ENCODE results near the gene B3GAT2.

Gene B3GAT2

DNA sequence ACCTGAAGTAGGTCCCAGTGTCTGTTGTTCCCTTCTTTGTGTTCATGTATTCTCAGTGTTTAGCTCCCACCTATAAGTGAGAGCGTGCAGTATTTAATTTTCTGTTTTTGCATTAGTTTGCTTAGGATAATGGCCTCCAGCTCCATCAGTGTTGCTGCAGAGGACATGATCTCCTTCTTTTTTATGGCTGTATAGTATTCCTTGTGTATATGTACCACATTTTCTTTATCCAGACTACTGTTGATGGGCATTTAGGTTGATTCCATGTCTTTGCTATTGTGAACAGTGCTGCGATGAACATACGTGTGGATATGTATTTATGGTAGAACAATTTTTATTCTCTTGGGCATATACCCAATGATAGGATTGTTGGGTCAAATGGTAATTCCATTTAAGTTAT lies 125.4 kb downstream of the B3GAT2 start:
- TF ChIP-seq, protein P1, sequence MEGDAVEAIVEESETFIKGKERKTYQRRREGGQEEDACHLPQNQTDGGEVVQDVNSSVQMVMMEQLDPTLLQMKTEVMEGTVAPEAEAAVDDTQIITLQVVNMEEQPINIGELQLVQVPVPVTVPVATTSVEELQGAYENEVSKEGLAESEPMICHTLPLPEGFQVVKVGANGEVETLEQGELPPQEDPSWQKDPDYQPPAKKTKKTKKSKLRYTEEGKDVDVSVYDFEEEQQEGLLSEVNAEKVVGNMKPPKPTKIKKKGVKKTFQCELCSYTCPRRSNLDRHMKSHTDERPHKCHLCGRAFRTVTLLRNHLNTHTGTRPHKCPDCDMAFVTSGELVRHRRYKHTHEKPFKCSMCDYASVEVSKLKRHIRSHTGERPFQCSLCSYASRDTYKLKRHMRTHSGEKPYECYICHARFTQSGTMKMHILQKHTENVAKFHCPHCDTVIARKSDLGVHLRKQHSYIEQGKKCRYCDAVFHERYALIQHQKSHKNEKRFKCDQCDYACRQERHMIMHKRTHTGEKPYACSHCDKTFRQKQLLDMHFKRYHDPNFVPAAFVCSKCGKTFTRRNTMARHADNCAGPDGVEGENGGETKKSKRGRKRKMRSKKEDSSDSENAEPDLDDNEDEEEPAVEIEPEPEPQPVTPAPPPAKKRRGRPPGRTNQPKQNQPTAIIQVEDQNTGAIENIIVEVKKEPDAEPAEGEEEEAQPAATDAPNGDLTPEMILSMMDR (IDR thresholded peaks at IDR 0.05; ENCODE audit: borderline replicate concordance, insufficient read depth, low read depth, low read length): no peak
- no peak overlapping the region for H3K4me3 ChIP-seq (ENCODE audit: low read depth, low read length)

DNA sequence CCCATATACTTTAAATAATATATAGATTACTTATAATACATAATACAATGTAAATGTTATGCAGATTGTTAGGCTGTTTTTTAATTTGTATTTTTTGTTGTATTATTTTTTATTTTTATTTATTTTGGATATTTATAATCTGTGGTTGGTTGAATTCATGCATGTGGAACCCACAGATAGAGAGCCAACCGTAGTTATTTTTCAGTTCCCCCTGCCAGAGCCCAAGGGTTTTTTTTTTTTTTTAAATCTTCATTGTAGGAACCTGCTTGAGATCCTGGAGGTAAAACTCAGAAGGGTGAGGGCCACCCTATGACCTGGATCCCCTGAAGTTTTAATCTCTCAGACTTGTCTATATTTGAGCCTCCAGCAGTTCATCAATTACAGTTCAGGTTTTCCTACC lies 133.2 kb downstream of the B3GAT2 start:
- H3K4me3 ChIP-seq (ENCODE audit: low read depth, low read length): no peak overlapping the region
- TF ChIP-seq, protein P1 (IDR thresholded peaks at IDR 0.05; ENCODE audit: borderline replicate concordance, insufficient read depth, low read depth, low read length): no peak

DNA sequence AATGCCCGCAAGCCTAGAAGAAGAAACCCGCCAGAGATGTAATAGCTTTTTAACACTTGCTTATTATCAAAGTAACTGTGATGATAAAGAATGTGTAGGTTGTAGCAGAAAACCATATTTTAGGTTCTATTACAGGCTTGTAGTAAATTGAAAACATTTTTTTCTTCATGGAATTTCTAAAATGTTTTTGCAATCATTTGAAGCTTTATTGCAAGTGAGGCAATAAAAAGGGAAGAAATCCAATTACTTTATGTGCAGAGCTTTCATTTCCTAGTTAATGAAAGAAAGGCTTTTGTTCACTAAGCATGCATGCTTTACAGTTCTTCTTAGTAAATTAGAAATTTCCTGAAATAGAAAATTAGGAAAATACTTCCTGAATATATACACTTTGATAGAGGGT lies 135.1 kb downstream of the B3GAT2 start:
- TF ChIP-seq, protein P1 (IDR thresholded peaks at IDR 0.05; ENCODE audit: borderline replicate concordance, insufficient read depth, low read depth, low read length): no peak

DNA sequence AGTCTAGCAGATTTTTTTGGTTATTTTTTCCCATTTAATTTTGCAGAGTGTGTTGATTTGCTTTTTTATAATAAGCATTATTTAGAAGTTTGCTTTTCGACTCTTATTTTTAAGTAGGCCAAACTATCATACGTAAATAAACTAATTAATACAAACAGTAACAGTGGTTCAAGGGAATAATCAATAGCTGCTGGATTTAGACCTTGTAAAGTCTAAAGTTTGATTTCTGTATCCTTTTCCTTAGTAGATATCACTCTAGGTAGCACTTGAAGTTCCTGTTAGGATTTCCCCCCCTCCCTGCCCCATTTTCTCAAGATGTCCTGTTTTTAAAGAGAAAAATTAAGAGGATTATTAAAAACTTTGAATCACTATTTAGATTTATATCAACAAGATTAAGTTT lies 136.1 kb downstream of the B3GAT2 start:
- H3K4me3 ChIP-seq (ENCODE audit: low read depth, low read length): no peak overlapping the region
- TF ChIP-seq, protein P1 (IDR thresholded peaks at IDR 0.05; ENCODE audit: borderline replicate concordance, insufficient read depth, low read depth, low read length): no peak

More for the DNA sequence above, 135.1 kb downstream of the B3GAT2 start:
- no peak overlapping the region for H3K4me3 ChIP-seq (ENCODE audit: low read depth, low read length)

DNA sequence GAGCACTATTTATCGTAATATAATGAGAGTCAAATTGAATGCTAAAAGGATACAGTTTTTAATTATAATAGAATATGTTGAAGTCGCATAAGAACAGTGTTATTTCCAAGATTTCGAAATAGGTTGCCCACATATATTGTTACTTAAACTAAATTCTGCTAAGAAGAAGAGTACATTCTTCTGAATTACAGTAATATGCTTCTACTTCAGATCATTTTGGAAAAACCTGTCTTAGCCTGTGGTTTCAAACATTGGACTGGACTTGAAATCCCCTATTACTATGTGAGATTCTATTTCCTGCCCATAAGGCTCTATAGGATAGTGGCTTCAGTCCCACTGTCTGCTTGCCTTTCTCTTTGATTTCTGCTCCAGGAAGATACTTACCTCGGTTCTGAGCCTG lies 137.2 kb downstream of the B3GAT2 start:
- TF ChIP-seq, protein P1 (IDR thresholded peaks at IDR 0.05; ENCODE audit: borderline replicate concordance, insufficient read depth, low read depth, low read length): no peak
- no peak overlapping the region for H3K4me3 ChIP-seq (ENCODE audit: low read depth, low read length)

DNA sequence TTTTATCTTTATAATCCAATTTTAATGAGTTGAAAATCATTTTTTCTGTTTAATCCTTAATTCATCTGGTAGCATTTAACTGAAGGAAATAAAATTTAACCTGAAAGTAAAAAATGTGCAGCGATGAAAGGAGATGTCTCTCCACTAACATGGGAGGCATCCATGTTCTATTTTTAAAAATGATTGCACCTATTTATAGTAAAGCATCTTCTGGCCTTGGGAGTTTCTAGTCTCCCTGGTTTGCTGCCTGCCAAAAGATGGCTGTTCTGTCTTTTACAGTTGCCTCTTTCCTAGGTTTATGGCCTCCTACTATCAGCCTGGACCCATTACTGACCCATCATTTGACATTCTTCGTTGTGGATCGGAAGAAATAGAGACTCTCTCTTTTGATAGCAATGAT lies 143.0 kb downstream of the B3GAT2 start:
- no peak overlapping the region for H3K4me3 ChIP-seq (ENCODE audit: low read depth, low read length)
- TF ChIP-seq, protein P1 (IDR thresholded peaks at IDR 0.05; ENCODE audit: borderline replicate concordance, insufficient read depth, low read depth, low read length): no peak

DNA sequence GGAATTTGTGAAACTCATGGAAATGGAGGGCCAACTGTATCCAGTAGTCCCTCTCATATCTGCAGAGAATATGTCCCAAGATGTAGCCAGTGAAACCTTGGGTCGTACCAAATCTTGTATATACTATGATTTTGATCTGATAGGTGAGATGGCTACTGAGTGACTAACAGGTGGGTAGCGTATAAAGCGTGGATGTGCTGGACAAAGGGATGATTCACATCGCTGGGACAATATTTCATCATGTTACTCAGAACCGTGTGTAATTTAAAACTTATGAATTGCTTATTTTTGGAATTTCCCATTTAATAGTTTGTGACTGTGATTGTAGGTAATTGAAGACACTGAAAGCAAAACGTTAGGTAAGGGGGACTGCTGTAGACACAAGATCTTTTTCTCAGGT lies 145.1 kb downstream of the B3GAT2 start:
- TF ChIP-seq, protein P1 (IDR thresholded peaks at IDR 0.05; ENCODE audit: borderline replicate concordance, insufficient read depth, low read depth, low read length): no peak
- no peak overlapping the region for H3K4me3 ChIP-seq (ENCODE audit: low read depth, low read length)
